ENCODE measurements around the gene KCTD16. TPM values are rescaled to one million over a fixed set of nuclear protein-coding genes. Genes with fewer than 3 reads are reported as not detected.

KCTD16 gene
- total RNA-seq, 1 experiment from 2014 or later, result 0.08 TPM

DNA sequence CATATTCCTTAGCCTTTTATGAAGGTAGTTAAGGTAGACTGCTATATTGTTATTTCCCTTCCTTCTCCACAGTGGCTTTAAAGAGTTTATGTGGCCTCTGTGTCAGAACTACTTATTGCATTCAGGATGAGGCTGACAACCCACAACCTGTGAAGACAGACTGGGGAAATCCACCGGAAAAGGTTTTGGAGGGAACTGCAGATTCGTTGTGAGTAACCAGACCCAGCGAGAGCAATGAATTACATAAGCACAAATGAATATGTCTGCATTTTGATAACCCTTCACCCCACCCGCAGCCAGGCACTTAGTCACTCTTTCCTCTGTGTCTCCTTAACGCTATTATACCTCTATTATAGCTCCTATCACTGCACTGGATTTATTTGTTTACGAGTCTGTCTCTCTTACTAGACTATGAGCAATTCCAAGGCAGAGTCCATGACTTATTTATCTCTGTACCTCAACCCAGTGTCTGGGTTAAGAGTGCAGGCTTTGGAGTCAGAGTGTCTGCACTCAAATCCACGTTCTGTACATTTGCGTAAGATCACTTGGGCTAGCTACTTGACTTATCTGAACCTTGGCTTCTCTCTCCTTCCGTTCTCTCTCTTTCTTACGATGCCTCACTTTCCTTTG lies 19.2 kb downstream of the KCTD16 start:
- no peaks in the 10 kb centered on the region for H3K36me3 ChIP-seq (ENCODE audit: control insufficient read depth, insufficient read depth, low read length)
- no peaks in the 10 kb centered on the region for H3K9me3 ChIP-seq (ENCODE audit: control insufficient read depth, insufficient read depth, low read depth, low read length)
- no peak for TF ChIP-seq TCF7L2 (IDR thresholded peaks at IDR 0.05; ENCODE audit: low read depth, low read length)
- TF ChIP-seq REST (IDR thresholded peaks at IDR 0.05; ENCODE audit: insufficient read depth in 1 of 2, low read depth in 2 of 2, low read length in 1 of 2), result no peak
- no peak for TF ChIP-seq POLR2AphosphoS5 (IDR thresholded peaks at IDR 0.05; ENCODE audit: low read depth, low read length)
- no peak for TF ChIP-seq CTCF (IDR thresholded peaks at IDR 0.05)
- TF ChIP-seq SIN3A (IDR thresholded peaks at IDR 0.05; ENCODE audit: borderline replicate concordance, insufficient read depth, low read depth, low read length), result no peak
- ChIA-PET POLR2A (no interaction called here), CTCF (no interaction called here)
- in situ Hi-C loops (cut with HindIII; ENCODE audit: low pct_unique_long_range_greater_than_20kb, low sequenced_read_pairs) (no loop called here), intact Hi-C loops (cut with micrococcal nuclease; ENCODE audit: unreplicated experiment) (no loop called here)
- peak; percentile 78 for ATAC-seq
- H3K27ac ChIP-seq (ENCODE audit: low read length), result no peak overlapping the region
- H3K4me3 ChIP-seq (ENCODE audit: low read depth in 2 of 2, low read length in 2 of 2), result no peak overlapping the region
- DNase-seq (ENCODE audit: low read depth, low spot score), result no peak
- BruUV-seq (replicated peaks), result no TSS peak
- no peaks in the 10 kb centered on the region for H3K4me1 ChIP-seq (ENCODE audit: control insufficient read depth, insufficient read depth, low read length)
- peaks cover 20% of the 10 kb centered on the region for H3K27me3 ChIP-seq (ENCODE audit: control insufficient read depth, insufficient read depth, low read length)

DNA sequence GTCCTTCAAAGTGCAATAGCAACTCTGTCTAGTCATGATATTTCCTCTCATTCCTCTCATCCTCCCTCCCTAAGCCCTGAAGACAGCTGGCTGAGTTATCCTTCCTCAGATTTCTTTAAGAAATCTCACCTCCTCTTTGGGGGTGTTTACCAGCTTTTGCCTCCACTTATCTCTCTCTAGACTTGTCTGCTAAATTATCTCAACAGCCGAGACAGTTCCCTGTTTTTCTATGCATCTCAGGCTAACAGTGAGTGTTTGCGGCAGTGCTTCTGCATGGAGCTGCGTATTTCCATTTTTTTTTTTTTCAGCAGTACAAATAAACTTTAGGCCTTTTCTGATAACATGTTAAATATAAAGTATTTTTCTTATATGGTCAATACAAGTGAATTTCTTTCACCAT lies 20.9 kb downstream of the KCTD16 start:
- in situ Hi-C loops (cut with HindIII; ENCODE audit: low pct_unique_long_range_greater_than_20kb, low sequenced_read_pairs) (no loop called here), intact Hi-C loops (cut with micrococcal nuclease; ENCODE audit: unreplicated experiment) (no loop called here)
- DNase-seq (ENCODE audit: low read depth, low spot score) (no peak), ATAC-seq (no peak)
- no peaks in the 10 kb centered on the region for H3K9me3 ChIP-seq (ENCODE audit: control insufficient read depth, insufficient read depth, low read depth, low read length)
- no peaks in the 10 kb centered on the region for H3K36me3 ChIP-seq (ENCODE audit: control insufficient read depth, insufficient read depth, low read length)
- ChIA-PET POLR2A (no interaction called here), CTCF (interaction anchor here (0.5 kb wide), 1 partner anchor 857 kb away, joined by 3 read pairs; no protein-coding TSS in a partner anchor)
- no peak overlapping the region for H3K27ac ChIP-seq (ENCODE audit: low read length)
- no peak overlapping the region for H3K4me3 ChIP-seq (ENCODE audit: low read depth in 2 of 2, low read length in 2 of 2)
- peaks cover 20% of the 10 kb centered on the region for H3K27me3 ChIP-seq (ENCODE audit: control insufficient read depth, insufficient read depth, low read length)
- H3K4me1 ChIP-seq (ENCODE audit: control insufficient read depth, insufficient read depth, low read length), result no peaks in the 10 kb centered on the region
- no TSS peak for BruUV-seq (replicated peaks)
- TF ChIP-seq SIN3A (IDR thresholded peaks at IDR 0.05; ENCODE audit: borderline replicate concordance, insufficient read depth, low read depth, low read length) (no peak), POLR2AphosphoS5 (IDR thresholded peaks at IDR 0.05; ENCODE audit: low read depth, low read length) (no peak), REST (IDR thresholded peaks at IDR 0.05; ENCODE audit: insufficient read depth in 1 of 2, low read depth in 2 of 2, low read length in 1 of 2) (no peak), CTCF (IDR thresholded peaks at IDR 0.05) (no peak), TCF7L2 (IDR thresholded peaks at IDR 0.05; ENCODE audit: low read depth, low read length) (no peak)

All from Panc1 (cell line).